ENCODE measurements around the gene POLN.
A peak's percentile ranks its signal among the peaks of the same experiment; 100 is the strongest.

Gene POLN

GRCh38 chr4:2079926-2080325 is 162.0 kb downstream of the POLN start:
- DNase-seq, result no peak

GRCh38 chr4:2079006-2079405 is 162.9 kb downstream of the POLN start:
- no peak for DNase-seq

- peak; percentile 2 for DNase-seq
Observed at GRCh38 chr4:2078584-2078983, 163.3 kb downstream of the POLN start.

GRCh38 chr4:2077537-2078460 is 164.1 kb downstream of the POLN start:
- DNase-seq, result peak; percentile 15

GRCh38 chr4:2076908-2077536 is 164.9 kb downstream of the POLN start:
- DNase-seq, result peak; percentile 25

GRCh38 chr4:2075987-2076907 is 165.7 kb downstream of the POLN start:
- DNase-seq, result peak; percentile 16

GRCh38 chr4:2075171-2075986 is 166.5 kb downstream of the POLN start:
- DNase-seq, result no peak

GRCh38 chr4:2074588-2074987 is 167.3 kb downstream of the POLN start:
- no peak for DNase-seq

- DNase-seq, result no peak
Observed at GRCh38 chr4:2073808-2074481, 168.0 kb downstream of the POLN start.

GRCh38 chr4:2072971-2073807 is 168.7 kb downstream of the POLN start:
- DNase-seq, result no peak

- peak; percentile 23 for DNase-seq
Observed at GRCh38 chr4:2071912-2072867, 169.7 kb downstream of the POLN start.

- DNase-seq, result no peak
Observed at GRCh38 chr4:2071252-2071911, 170.5 kb downstream of the POLN start.

GRCh38 chr4:2070421-2071251 is 171.3 kb downstream of the POLN start:
- no peak for DNase-seq

- DNase-seq, result no peak
Observed at GRCh38 chr4:2069986-2070385, 171.9 kb downstream of the POLN start.

GRCh38 chr4:2069161-2069971 is 172.6 kb downstream of the POLN start:
- no peak for DNase-seq

- DNase-seq, result no peak
Observed at GRCh38 chr4:2068566-2068965, 173.4 kb downstream of the POLN start.

- no peak for DNase-seq
Observed at GRCh38 chr4:2068198-2068470, 173.8 kb downstream of the POLN start.
